GM18861 (cell line): Measurements from ENCODE around the gene KLHL40.
A peak's percentile ranks its signal among the peaks of the same experiment; 100 is the strongest.

Experiments used
- ATAC-seq: cut with Tn5 transposase; IDR thresholded peaks from one replicate; pipeline ENCODE4 v1.9.1; 2021; ENCODE audit not compliant: unreplicated experiment

Gene KLHL40, protein sequence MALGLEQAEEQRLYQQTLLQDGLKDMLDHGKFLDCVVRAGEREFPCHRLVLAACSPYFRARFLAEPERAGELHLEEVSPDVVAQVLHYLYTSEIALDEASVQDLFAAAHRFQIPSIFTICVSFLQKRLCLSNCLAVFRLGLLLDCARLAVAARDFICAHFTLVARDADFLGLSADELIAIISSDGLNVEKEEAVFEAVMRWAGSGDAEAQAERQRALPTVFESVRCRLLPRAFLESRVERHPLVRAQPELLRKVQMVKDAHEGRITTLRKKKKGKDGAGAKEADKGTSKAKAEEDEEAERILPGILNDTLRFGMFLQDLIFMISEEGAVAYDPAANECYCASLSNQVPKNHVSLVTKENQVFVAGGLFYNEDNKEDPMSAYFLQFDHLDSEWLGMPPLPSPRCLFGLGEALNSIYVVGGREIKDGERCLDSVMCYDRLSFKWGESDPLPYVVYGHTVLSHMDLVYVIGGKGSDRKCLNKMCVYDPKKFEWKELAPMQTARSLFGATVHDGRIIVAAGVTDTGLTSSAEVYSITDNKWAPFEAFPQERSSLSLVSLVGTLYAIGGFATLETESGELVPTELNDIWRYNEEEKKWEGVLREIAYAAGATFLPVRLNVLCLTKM

DNA sequence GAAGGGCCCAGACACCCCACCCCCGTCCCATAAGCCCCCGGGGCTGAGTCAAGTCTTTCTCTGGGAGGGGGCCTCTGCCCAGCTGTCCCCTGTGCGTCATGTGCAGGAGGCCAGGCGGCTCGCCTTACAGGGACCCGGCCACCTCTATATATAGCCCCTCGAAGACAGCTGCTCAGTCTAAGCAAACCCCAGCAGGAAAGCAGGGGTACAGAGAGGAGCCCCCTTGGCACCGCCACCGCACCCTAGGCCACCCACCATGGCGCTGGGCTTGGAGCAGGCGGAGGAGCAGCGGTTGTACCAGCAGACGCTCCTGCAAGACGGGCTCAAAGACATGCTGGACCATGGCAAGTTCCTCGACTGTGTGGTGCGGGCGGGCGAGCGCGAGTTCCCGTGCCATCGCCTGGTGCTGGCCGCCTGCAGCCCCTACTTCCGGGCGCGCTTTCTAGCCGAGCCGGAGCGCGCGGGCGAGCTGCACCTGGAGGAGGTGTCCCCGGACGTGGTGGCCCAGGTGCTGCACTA lies at the start of gene KLHL40:
Gene KLHL40, plus strand, starts transcription at position 175 of the 519 bp plus-strand sequence. Its CDS starts 82 bp downstream, at position 257.
- no peak for ATAC-seq

DNA sequence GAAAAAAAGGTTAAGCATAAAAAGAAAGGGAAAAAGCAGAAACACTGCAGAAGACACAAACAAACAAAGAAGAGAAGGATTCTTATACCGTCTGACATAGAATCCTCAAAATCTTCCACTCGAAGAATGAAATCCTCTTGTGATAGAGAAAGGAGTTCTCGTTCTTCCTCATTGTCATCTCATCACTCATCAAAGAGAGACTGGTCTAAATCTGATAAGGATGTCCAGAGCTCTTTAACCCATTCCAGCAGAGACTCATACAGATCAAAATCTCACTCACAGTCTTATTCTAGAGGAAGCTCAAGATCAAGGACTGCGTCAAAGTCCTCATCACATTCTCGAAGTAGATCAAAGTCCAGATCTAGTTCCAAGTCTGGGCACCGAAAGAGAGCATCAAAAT lies 48.3 kb upstream of the KLHL40 start:
- ATAC-seq = no peak

DNA sequence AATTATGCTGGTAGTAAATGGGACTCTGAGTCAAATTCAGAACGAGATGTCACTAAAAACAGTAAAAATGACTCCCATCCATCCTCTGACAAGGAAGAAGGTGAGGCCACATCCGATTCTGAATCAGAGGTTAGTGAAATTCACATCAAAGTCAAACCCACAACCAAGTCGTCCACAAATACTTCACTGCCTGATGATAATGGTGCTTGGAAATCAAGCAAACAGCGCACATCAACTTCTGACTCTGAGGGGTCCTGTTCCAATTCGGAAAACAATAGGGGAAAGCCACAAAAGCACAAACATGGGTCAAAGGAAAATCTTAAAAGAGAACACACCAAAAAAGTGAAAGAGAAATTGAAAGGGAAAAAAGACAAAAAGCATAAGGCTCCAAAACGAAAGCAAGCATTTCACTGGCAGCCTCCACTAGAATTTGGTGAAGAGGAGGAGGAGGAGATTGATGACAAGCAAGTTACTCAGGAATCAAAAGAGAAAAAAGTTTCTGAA lies 46.9 kb upstream of the KLHL40 start:
- no peak for ATAC-seq

DNA sequence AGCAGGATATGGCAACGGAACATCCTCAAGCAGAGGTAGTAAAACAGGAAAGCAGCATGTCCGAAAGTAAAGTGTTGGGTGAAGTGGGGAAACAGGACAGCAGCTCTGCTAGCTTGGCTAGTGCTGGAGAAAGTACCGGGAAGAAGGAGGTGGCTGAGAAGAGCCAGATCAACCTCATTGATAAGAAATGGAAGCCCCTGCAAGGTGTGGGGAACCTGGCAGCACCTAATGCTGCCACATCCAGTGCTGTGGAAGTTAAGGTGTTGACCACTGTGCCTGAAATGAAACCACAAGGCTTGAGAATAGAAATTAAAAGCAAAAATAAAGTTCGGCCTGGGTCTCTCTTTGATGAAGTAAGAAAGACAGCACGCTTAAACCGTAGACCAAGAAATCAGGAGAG lies 46.1 kb upstream of the KLHL40 start:
- no peak for ATAC-seq

DNA sequence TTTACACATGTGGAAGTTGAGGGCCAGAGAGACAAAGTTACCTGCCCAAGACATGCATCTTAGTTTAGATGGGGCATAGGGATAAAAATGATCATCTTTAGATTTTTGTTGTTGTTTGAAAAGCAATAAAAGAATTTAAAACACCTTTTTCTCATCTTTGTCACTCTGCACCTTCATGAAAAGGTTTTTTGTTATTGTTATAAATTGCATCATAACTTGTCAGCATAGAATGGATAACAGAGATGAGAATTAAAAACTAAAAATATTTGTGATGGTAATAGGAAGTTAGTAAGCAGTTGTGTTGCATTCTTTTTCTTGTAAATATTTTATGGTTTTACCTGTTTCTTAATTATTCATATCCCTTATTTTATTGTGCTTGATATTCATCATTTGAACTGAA lies 45.2 kb upstream of the KLHL40 start:
- no peak for ATAC-seq

DNA sequence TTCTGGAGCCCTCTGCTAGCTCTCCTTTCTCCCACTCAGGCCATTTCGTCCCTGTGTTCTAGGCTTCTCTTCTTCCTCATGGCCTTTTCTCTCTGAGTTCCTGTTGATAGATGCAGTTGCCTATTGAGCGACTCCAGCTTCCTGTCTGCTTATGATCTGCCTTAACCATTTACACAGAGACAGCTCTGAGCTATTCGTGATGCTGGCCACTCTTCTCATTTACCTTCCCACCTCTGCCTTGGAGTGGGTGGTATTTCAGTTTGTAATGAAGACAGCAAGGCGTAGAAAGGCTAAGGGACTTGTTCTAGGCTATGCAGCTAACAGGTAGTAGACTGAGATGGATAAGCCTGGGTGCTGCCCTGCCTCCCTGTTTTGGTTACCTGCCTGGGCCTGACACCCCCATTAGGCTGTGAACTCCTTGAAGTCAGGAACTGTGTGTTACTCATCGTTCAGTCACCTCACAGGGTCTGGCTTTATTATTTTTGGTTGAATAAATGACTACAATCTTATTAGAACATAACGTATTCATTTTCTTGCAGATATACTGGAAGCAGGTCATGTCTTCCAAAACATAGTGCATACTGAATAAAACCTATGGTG lies 44.5 kb upstream of the KLHL40 start:
- ATAC-seq = no peak

DNA sequence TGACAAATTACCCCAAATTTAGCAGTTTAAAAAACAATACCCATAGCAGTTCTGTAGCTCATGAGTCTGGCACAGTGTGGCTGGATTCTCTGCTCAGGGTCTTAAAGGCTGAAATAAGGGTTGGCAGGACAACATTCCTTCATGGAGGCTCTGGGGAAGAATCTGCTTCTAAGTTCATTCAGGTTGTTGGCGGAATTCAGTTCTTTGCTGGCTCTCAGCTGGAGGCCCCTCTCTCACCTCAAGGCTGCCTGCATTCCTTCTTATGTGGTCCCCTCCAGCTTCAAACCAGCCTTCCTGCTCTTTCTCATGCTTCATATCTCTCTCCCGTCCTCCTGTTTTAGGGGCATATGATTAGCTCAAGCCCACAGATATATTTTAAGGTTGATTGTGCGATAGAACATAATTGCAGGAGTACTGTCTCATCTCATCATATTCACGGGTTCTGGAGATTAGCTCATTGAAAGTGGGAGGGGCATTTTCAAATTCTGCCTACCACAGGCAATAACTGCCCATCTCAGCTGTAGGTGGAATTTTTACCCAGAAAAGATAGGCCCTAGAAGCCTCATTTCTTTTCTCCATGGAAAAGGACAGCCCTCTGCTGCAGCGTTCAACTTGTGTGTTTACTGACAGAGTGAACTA lies 37.4 kb upstream of the KLHL40 start:
- ATAC-seq = no peak

DNA sequence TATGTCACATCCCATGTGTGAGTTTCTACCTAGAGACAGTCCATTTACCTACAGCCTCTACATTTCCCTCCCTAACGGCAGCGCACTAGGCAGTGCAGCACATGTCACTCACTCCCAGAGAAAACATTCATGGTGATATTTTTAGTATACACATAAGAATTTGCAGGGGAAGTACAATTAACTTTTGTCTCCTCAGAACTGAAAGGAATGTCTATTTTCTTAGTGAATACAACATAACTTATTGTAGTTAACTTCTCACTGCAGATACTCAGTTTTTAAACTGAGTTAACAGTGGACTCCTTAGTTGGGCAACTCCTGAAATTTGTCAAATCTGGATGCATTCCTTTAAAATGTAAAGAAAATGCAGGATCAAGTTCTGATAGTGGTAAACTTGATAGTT lies 36.3 kb upstream of the KLHL40 start:
- no peak for ATAC-seq

DNA sequence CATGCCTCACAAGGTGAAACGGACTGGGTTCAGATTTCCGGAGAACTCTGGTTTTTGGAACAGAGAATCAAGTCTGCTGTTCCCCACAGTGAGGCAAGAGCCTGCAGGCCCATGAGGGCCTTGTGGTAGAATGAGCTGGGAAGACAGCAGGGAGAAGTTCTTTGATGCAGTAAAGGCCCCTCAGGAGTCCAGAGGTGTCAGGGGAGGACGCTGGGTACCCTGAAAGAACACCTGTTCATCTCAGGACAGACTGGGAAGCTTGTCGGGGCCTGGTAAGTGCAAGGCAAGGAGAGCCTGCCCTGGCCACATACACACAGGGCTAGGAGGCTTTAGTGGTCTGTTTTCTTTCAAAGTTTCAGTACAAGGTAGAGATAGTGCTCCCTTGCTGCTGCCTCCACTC lies 35.6 kb upstream of the KLHL40 start:
- ATAC-seq = no peak

DNA sequence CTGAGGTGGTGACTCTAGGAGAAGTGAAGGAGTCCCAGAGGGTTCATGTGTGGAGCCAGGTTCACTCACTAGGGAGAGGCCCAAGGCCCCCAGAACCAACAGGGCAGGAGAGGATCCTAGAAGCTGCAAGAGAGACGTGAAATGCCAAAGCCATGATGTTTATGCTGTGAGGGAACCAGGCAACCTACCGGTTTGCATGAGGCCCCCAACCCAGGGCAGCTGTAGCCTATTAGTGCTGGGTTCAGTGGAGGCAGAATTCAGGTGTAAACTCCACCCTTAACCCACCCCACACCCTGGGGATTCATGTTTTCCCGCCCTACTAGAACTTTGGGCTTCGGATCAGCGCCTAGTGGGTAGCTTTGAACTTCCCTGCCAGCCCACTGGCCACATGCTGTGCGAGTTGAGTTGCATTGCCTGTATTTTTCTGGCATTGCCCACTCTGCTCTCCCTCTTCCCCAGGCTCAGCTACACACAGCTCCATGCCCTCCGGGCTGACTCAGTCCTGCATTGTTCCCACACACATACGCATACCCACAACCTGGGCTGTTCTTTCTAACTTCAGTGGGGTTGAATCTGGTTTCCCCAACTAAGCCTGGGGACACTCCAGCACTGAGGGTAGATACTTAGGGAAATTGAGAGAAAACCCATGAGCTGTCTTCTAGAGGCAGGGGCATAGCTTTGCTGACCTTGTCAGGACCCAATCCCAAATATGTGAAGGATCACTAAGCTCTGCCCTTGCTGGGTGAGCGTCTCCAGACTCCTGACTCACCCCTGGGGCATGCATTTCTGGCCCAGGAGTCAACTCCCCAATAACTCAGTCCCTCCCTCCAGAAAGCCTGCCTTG lies 33.9 kb upstream of the KLHL40 start:
- ATAC-seq = no peak

DNA sequence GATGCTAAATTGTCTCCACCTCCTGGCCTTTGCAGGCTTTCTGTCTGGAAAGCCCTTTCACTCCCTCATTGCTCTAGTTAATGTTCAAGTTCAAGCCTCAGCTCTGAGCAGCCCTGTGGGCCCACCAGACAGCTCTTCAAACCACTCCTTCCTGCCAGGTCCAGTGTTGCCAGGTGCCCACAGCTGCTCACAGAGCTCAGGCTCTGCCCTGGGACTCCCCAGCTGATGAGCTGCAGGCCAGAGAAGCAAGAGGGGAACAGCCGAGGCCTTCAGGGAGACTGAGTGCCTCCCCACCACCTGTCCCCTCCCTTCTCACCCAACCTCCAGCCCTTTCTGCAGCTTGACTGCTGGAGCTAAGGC lies 33.1 kb upstream of the KLHL40 start:
- ATAC-seq = peak; percentile 25

DNA sequence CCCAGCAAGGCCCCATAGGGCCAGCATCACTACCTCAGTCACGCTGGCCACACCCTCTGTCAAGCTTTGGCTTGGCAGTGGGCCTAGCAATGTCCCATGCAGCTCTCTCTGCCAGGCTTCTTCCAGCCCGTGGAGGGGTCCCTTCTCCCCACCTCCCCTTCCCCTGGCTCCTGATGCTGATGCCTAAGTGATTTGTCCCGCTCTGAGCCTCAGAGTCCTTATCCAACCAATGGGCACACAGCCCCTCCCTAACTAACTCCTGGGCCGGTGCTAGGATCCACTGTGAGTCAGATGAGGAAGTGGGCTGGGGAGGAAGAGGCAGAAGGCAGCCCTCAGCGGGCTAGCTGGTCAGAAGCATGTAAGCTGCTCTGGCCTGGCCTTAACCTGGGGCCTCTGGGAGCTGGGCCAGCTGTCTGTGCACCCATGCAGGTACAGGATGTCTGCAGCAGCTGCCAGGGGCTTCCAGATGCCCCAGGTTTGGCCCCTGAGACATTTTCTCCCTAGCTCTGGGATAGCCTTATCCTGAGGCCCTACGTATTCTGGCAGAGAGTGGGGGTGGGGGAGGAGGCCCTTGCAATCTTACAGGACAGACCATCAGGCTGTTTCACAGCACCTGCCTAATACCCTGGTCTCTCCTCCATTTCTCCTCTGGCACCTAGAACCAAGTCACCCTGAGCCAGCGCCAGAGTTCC lies 32.6 kb upstream of the KLHL40 start:
- peak; percentile 72 for ATAC-seq

DNA sequence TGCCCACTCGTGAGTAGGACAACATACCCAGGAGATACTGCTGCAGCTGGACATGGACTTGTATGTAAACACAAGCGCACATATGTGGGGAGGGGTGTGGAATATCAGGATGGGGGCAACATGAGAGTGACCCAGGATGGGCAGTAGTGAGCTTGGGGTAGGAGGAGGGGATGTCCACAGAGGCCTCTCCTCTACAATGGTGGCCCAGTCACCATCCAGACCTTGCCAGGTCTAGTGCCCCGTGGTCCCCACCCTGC lies 32.1 kb upstream of the KLHL40 start:
- no peak for ATAC-seq

DNA sequence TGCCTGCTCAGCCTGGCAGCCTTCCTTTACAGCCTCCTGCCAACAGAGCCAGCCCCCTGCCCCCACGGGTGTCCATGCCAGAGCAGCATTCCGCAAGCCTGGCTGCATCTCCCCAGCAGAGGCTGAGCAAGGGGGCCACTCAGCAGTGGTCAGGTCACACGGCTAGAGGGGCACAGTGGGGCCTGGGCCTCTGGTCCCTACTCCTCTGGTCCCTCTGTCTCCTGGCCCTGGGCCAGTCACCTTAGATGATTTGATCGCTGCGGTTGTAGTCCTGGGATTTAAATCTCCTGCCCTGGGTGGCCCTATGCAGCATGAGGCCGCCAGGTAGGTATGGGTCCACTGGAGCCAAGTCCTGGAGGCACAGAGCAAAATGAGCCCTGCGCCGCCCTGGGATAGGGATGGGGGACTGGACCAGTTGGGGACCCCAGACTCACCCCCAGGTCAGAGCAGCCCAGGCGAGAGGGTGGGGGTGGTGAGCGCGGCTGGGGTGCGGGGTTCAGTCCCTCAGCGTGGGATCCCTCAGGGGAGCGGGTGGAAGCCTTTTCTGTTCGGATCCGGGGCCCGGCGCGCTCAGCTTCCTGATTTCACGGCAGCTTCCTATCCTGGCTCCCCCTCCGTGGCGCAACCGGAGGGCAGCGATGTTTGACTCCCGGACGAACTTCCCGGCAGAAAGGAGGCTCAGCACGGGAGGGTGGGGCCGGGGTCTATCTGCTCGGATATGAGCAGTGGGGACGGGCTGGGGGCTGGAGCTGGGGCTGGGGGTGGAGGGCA lies 31.6 kb upstream of the KLHL40 start, which contains the start of gene ZBTB47:
Gene ZBTB47, plus strand, starts transcription at position 138 of the 771 bp plus-strand sequence. CDS start 4,659 bp downstream, outside the sequence.
- ATAC-seq = no peak

DNA sequence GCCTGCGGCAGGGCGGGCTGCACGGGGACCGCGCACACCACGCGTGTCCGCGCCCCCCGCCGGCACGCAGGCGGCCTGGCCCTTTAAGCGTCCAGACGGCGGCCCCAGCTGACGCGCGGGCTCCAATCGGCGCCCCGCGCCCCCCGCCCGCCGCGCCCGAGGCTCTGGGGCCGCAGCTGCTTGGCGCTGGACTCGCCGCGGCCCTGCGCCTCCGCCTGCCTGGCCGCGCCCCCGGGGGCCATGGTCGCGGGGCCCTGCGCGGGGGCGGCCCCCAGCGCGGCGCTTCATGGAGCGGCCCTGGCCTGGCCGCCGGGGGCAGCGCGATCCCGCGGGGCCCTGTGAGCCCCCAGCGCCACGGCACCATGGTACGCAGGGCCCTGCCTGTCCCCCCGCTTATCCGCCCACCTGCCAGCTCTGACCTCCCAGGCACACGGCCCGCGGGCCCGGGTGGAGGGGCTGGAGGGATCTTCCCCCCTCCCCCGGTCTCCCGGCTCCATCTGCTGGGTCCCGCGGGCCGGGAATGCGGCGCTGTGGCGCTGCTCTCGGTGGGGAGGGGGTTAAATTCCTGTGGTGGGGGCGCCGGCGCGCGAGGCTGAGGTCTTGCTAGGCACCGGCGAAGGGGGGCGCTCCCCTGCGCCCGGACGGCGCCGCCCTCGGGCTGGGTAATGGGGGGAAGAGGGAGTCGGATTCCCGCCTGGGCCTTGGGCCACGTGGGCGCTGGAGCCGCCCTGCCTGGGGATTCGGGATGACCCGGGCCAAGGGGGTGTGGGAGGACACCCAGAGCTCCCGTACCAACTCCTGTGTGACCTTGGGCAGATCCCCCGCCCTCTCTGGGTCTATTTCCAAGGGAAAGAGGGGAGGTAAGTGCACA lies 30.8 kb upstream of the KLHL40 start:
- no peak for ATAC-seq

DNA sequence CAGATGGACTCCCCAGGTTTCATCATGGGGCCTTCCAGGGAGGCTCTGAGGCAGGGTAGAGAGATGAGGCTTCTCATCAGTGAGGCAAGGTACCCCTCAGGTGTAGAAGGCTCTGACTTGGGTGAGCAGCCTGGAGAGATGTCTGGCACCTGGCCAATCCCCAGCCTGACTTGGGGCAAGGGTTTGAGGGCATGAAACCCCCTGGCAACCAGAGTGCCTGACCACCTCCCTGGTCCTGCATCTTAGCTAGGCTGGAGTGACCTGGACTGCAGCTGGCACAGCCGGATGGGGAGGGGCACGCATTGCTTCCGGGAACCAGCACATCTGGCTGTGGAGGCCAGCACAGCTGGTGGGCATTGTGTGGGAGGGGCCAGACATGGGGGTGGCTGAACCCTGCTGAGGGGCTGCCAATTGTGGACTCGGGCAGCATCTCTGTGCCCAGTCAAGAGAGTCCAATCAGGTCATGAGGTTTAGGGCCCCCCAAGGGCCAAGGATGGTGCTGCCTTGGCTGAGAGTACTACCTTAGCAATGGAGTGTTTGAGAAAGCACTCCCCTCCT lies 29.9 kb upstream of the KLHL40 start:
- ATAC-seq = no peak

DNA sequence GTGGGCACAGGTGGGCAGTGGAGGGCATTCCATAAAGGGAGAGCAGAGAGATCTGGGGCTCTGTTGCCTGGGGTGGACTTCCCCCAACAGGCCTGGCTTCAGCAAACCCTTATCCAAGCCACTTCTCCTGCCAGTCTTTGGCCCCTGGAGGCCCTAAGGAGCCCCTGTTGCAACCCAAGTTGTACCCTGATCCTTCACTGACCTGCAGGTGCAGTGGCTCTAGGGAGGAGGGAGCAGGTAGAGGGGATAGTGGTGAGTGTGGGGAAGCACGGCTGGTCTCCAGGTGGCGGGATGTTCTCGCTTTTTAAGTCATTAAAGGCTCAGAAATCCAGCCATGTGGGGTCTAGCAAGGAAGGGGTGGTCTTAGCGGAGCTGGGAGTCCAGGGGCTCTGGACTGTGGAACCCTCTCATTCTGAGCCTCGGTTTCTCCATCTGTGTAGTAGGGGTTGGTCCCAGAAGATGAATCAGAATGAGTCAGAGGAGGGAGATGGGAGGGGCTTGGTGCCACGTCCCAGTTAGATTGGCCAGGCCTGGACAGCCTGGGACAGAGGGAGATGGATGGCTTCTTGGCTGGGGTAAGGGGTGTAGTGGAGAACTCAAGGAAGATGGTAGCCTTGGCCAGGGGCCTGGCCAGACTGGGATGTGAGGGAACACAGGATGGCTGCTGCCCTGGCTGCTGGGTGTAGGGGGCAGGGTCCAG lies 29.2 kb upstream of the KLHL40 start:
- ATAC-seq = no peak
